ENCODE results near the gene MEPE. TPM values are rescaled to one million over a fixed set of nuclear protein-coding genes. Genes with fewer than 3 reads are reported as not detected.

Gene MEPE
- total and polyA plus RNA-seq, 2 of the 8 experiments (the other 6 are each of a cell fraction or from before 2014, with no cell fraction given) = not detected

- no peak for TF ChIP-seq CHD7 (IDR thresholded peaks at IDR 0.05; ENCODE audit: insufficient replicate concordance, low read length)
- no peak for TF ChIP-seq SIRT6 (IDR thresholded peaks at IDR 0.05; ENCODE audit: low read length)
- no peak for TF ChIP-seq RAD21 (IDR thresholded peaks at IDR 0.05 in 1 of 2, conservative IDR thresholded peaks at IDR 0.05 in 1 of 2; ENCODE audit: low read depth in 2 of 2, low read length in 2 of 2)
- no peak for TF ChIP-seq KDM5A (IDR thresholded peaks at IDR 0.05; ENCODE audit: low read length)
- TF ChIP-seq RXRA (IDR thresholded peaks at IDR 0.05; ENCODE audit: insufficient read depth, low read depth, low read length) = no peak
- no peak for TF ChIP-seq BACH1 (IDR thresholded peaks at IDR 0.05; ENCODE audit: low read length)
- TF ChIP-seq EGR1 (IDR thresholded peaks at IDR 0.05; ENCODE audit: borderline replicate concordance, low read depth, low read length) = no peak
- no peak for TF ChIP-seq SIN3A (conservative IDR thresholded peaks at IDR 0.05 in 1 of 2, IDR thresholded peaks at IDR 0.05 in 1 of 2; ENCODE audit: low read depth in 1 of 2, low read length in 2 of 2)
- no peak for TF ChIP-seq HDAC2 (IDR thresholded peaks at IDR 0.05; ENCODE audit: borderline replicate concordance in 1 of 2, low read depth in 2 of 2, low read length in 2 of 2)
- no peak for TF ChIP-seq TBP (IDR thresholded peaks at IDR 0.05; ENCODE audit: low read depth, low read length)
- no peak for TF ChIP-seq SP2 (IDR thresholded peaks at IDR 0.05; ENCODE audit: low read length)
Measured at GRCh38 chr4:87875191-87875590, 42.4 kb downstream of the MEPE start (continued).
